HG02870 (cell line): ENCODE data around the gene SRRM5.
A peak's percentile ranks its signal among the peaks of the same experiment; 100 is the strongest.
"Not testable (repeated sequence)": the region's sequence is repeated elsewhere in the genome, so short reads cannot be mapped to it uniquely, and the experiment has no call there.

ENCODE experiments used
- ATAC-seq: cut with Tn5 transposase; IDR thresholded peaks from one replicate; pipeline ENCODE4 v1.9.1; 2021; ENCODE audit warnings: mild to moderate bottlenecking, moderate library complexity; ENCODE audit not compliant: unreplicated experiment

SRRM5 gene, protein sequence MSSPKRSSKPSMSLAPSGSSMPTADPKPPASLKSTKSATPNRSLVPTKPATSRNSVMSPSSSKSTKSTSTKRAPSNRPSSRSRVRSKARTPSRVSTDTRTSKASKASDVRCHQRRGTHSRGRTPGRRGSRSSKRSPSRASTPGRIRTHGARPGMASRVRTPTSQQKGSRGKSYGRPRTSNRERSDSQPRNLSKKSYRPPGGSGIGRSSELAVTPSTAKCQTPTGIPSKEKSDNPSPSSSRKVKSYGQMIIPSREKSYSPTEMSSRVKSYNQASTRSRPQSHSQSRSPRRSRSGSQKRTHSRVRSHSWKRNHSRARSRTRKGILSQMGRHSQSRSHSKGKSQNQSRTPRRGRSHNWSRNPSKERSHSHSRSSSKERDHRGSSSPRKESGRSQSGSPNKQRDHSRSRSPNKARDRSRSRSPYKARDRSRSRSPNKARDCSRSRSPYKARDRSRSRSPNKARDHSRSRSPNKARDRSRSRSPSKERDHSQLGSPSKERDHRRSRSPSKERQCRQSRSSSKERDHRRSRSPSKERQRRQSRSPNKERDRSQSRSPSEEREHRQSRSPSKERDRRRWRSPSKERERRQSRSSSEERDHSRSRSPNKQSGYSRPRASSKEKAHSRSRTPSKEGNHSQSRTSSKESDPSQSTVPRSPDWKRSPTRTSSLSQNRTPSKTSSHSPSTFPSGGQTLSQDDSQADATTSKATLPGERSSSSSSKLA

DNA sequence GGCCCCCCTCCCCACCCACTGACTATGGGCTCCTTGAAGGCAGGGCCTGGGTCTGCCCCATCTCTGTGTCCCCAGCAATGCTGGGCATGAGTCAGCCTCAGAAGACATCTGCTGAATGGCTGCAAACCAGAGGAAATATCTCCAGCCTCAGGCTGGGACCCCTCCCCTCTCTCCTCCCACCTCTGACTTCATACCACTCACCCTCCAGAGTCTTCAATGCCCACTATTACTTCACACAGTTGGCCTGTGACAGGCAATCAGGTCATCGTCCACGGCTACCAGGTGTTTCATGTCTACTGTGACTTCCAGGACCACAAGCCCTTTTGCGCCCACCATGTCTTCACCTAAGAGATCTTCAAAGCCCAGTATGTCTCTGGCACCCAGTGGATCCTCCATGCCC lies at the start of gene SRRM5:
SRRM5 (plus strand) TSS at position 301 of the 400 bp plus-strand sequence; CDS start at position 335, 34 bp downstream.
- ATAC-seq: no peak

DNA sequence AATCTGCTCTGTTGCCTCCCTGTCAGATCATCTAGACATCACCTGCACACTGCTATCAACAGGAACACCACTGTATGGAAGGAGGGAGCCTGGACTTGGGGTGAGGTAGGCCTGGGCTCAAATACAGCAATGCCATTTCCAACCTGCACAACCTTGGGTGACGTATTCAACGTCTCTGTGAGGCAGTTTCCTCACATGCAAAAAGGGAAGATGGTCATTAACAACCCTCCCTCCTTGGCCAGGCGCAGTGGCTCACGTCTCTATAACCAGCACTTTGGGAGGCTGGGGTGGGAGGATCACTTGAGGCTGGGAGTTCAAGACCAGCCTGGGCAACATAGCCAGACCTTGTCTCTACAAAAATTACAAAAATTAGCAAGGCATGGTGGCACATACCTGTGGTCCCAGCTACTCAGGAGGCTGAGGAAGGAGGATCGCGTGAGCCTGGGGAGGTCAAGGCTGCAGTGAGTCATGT lies 49.6 kb upstream of the SRRM5 start:
- ATAC-seq: no peak

DNA sequence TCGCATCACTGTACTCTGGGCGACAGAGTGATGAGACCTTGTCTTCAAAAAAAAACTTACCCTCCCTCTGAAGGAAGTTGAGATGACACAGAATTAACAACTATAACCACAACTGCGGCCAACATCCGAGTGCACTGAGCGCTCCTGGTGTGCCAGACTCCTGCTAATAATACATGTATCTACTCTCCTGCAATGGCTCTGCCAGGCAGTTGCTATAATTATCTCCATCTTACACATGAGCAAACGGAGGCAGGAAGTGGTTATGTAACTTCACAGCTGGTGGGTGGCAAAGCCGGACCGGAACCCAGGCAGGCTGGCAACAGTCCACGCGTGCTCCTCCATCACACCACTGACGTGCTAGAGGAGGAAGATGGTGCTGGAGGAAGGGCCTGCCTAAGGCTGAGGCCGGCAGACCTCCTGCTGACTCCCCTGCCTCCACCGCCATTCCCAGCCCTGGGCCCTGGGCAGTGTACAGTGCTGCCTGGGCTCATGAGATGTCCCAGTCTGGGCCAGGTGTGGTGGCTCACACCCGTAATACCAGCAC lies 49.1 kb upstream of the SRRM5 start:
- ATAC-seq: no peak

DNA sequence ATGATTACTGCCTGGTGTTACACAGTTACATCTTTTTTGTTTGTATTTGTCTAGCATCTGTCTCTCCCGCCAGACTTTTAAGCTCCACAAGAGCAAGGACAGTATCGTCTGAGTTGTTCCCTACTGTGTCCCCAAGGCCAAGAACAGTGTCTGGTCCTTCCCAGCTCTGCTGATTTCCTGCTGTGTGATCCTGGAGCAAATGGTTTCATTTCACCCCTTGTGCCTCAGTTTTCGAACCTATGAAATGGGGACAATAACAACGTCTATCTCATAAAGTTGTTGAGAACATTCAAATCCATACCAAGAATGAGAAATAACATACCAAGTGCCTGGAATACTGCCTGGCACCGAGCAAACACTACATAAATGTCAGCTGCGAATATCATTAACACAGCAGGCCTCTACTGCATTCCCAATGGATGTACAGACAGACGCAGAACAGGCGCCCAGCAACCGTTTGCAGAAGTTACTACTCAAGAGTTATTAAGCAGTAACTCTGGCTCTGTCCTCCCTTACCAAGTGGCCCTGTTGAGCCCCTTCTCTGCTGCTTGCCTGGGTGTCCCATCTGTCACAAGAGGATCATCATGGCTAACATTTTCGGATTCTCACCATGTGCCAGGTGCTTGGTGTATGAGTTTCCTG lies 48.0 kb upstream of the SRRM5 start:
- no peak for ATAC-seq

DNA sequence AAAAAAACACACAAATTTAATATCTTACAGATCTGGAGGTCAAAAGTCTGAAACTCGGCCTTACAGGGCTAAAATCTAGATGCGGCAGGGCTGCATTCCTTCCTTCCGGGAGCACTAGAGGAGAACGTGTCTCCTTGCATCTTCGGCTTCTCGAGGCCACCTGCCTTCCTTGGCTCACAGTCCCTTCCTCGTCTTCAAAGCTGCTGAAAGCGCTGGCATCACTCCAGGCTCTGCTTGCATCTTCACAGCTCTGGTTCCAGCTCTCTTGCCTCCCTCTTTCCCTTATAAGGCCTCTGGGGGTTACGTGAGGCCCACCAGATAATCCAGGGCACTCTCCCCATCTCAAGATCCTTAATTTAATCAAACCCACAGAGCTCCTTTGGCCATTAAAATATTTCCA lies 47.1 kb upstream of the SRRM5 start:
- ATAC-seq: no peak

DNA sequence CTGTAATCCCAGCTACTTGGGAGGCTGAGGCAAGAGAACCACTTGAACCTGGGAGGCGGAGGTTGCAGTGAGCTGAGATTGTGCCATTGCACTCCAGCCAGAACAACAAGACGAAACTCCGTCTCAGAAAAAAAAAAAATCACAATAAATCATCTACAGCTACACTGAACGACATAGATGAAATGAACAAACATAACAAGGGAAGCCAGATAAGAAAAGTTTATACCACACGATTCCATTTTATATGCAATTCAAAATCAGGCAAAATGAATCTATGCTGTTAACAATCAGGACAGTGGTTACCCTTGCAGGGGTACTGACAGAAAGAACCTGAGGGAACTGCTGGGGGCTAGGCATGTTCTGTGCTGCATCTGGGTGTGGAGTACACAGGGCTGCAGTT lies 42.2 kb upstream of the SRRM5 start:
- no peak for ATAC-seq

DNA sequence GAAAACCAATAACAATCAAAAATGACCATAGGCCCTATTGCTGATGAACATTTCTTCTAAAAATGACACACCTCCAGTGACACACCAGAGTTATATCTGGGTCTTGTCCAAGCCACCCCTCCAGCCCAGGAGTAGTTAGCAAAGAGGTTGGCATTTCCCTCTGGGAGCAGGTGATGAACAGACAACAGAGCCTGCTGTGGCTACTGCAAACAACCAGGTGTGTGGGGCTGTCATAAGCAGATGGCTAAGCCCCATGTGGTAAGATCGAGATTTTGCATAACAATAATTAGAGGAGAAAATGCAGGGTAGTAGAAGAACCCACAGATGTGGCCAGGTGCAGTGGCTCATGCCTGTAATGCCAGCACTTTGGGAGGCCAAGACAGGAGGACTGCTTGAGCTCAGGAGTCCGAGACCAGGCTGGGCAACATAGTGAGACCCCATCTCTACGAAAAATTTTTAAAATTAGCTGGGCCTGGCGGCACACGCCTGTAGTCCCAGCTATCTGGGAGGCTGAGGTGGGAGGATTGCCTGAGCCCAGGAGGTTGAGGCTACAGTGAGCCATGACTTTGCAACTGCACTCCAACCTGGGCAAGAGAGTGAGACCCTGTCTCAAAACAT lies 41.6 kb upstream of the SRRM5 start:
- no peak for ATAC-seq

DNA sequence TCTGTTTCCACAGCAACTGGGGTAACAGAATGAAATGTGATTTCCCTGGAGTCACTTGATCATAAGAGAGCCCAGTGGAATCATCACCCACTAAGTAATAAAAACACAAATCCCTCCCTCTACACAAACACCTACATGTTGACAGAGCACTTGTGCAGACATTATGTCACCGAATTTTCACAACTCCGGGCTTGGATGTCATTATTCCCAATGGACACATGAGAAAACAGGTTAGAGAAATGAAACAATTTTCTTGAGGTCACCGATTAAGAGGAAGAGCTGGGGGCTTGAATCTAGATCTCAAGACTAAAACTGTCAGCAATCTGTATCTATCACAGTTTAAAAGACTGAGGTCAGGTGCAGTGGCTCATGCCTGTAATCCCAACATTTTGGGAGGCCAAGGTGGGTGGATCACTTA lies 39.7 kb upstream of the SRRM5 start:
- no peak for ATAC-seq

DNA sequence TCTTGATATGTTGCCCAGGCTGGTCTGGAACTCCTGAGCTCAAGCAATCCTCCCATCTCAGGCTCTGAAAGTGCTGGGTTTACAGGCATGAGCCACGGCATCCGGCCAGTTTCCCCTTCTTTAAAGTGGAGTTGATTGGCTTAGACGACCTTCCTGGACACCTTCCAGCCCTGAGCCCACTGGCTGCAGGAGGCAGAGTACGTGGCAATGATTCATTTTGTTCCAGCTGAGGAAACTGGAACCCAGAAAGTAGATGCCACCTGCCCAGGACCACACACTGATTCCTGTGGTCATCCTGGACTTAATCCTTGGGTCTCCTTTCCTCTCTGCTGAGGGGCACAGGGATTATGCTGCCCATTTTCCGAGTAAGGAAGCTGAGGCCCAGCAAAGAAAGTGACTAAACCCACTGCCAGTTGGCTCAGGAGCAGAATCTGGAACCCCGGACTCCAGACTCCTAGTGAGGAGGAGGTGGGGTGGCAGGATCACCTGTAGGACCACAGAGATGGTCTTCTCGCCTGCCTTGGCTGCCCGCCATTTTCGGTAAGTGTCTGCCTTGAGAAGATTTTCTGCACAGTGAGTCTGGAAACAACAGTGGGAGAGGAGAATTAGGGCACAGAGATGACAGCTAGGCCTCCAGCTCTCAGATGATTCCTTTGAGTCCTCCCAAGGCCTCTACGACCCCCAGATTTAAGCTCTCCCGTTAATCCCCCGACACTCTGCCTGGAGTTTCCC lies 37.3 kb upstream of the SRRM5 start:
- ATAC-seq: no peak

DNA sequence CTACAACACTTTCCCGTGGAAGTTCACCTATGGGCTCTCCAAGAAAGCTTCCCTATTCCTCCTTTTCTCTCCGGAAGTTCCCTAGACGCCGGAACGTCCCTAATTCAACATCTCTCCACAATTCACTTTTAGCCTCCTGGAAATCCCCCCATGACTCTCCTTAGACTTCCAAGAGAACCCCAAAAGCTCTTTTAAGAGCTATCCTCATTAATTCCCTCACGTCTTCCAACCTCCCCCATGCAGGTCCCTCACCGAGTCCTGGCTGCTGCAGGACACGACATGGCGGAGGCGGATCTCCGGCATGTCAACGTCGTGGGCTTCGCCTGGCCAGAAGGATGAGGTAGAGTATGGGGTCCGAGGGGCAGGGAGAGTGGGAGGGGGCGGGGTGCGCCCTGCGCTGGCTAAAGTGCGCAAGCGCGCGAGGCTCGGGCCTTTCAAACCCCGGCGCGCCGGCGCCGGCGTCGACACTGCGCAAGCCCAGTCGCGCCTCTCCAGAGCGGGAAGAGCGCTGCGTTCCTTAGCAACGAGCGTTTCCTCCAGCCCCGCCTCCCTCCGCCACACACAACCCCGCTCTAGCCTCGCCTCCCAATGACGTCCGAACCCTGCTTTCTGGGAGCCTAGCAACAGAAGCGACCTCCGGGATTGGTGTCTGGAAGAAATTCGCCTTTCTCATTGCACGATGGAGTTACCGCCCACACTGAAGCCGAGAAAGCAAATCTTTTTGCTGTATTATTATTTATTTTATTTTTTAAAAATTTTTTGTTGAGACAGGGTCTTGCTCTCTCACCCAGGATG lies 36.5 kb upstream of the SRRM5 start, which contains the start of the genes PINLYP and XRCC1:
PINLYP (plus strand) TSS at position 646 of the 795 bp plus-strand sequence. CDS start 1,391 bp downstream, outside the sequence.
XRCC1 (minus strand) TSS at position 372 of the 795 bp plus-strand sequence; CDS start at position 303, 69 bp downstream.
- peak; percentile 98 for ATAC-seq

DNA sequence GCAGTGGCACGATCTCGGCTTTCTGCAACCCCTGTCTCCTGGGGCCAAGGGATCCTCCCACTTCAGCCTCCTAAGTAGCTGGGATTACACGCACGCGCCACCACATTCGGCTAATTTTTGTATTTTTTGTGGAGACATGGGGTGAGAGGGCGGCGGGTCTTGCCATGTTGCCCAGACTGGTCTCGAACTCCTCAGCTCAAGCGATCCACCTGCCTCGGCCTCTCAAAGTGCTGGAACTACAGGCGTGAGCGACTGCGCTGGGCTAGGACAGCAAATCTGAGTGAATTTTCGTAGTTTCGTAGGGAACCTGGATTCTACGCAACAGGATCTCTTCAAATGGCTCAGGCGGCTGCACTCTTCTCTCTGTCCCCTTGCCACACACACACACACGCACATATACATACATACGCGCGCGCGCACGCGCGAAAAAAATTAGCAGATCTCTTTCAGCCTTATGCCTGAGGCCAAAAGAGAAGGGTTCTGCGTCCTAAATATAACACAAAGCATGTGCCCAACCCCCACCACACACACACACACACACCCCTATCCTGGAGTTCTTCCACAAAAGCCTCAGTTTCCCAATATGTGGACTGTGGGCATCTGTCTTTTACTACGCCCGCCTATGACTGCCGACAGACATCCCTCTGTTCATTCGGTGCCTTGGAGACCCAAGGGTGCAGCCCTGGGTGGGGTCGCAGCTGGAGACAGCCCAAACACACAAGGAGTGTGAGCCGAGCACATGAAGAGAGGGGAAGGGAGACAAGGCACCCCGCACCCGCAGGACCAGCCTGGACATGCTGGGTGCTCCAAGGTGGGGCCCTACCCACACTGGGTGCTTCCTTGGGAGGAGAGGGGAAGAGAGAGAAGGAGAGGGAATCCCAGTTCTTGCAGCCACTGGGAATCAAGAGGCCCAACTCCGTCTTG lies 35.7 kb upstream of the SRRM5 start:
- ATAC-seq: no peak

DNA sequence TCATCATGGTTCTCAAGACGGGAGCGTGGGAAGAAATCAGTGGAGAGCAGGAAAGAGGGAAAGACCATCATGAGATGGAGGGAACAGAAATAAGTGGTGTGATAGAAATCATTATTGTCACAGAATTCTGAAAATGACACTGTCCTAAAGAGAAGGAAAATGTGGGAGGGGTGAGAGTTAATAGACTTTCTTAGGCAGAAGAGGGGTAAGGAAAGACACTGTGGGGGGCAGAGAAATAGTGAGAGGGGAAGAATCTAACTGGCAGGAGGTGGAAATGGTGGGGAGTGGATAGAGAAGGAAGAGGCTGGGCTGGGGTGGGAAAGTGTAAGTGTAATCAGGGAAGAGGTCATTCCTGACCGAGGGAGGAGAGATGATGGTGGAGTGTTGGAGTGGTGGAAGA lies 33.1 kb upstream of the SRRM5 start:
- ATAC-seq: no peak

DNA sequence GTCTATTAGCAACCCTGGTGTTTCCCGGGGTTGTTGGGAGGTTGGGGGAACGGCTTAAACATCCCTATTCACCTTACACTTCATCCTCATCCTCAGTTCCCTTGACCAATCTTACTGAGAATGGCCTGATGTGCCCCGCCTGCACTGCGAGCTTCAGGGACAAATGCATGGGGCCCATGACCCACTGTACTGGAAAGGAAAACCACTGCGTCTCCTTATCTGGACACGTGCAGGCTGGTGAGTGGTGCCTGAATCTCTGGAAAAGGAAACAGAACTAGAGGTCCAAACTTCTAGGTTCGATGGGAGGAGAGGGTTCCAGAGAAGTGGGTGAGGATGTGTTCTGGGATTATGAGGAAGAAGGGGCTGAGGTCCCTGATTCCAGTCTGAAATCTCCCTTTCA lies 30.4 kb upstream of the SRRM5 start:
- ATAC-seq: no peak

DNA sequence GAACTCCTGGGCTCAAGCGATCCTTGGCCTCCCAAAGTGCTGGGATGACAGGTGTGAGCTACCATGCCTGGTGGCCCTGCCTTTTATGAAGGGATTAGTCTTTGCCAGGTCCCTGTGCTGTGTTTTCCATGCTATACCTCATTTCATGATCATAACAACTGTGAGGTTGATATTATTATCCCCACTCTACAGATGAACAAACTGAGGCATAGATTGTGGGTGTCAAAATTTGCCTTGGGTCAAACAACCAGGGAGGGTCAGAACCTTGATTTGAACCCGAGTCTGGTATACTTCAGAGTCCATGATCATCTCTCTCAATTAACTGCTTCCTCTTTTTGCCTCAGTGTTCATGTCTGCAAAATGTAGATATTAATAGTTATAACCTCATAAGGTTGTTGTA lies 29.4 kb upstream of the SRRM5 start:
- no peak for ATAC-seq

DNA sequence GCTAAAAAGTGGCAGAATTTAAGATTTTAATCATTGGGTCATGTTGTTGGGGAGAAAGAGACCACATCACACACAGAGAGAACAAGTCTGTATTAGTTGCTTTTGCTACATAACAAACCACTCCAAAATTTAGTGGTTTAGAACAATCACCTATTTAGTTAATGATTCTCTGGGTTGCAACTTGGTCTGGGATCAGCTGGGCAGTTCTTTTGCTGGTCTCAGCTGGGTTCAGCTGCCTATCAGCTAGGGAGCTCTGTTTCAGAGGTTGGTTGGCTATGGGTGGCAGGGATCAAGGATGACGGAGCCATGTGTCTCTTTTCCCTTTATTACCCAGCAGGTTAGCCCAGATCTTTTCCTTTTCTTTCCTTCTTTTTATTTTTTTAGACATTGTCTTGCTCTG lies 27.4 kb upstream of the SRRM5 start:
- ATAC-seq: no peak

DNA sequence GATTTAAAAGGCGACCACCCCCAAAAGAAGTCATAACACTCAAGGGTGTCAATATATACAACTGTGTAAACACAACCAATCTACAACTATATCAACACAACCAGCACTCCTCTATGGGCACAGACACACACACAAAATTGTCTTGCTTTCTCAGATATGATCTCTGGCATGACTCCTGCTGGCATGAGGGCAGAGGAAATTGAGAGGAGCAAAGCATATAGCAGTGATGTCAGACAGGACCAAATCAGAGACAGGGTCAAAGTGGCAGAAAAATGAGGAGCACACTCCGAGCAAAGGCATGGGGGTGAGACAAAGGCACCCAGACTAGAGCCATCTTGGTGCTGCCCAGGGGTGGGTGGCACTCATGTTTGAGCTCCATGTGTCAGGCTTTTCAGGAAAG lies 25.5 kb upstream of the SRRM5 start:
- ATAC-seq: no peak

DNA sequence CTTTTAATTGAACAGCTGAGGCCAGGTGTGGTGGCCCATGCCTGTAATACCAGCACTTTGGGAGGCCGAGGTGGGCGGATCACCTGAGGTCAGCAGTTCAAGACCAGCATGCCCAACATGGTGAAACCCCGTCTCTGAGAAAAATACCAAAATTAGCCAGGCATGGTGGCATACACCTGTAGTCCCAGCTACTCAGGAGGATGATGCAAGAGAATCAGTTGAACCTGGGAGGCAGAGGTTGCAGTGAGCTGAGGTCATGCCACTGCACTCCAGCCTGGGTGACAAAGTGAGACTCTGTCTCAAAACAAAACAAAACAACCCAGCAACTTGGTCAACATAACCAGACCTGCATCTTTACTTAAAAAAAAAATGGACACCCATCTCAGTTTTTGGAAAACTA lies 24.9 kb upstream of the SRRM5 start:
- not testable (repeated sequence) for ATAC-seq

DNA sequence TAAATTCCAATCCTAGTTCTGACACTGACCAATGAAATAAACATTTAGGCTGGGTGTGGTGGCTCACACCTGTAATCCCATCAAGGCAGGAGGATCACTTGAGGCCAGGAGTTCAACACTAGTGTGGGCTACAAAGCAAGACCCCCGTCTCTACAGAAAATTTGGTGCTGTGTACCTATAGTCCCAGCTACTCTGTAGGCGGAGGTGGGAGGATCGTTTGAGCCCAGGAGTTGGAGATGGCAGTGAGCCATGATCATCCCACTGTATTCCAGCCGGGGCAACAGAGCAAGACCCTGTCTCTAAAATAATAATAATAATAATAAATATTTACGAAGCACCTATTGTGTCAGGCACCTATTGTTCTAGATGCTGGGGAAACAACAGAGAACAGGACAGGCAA lies 22.6 kb upstream of the SRRM5 start:
- ATAC-seq: no peak
